Keratinocyte (primary cell): ENCODE results near the gene HCAR2. TPM values are rescaled to one million over a fixed set of nuclear protein-coding genes. Genes with fewer than 3 reads are reported as not detected.

Experiments used
- DNase-seq: peaks from one replicate; pipeline ENCODE4 v3.0.0-alpha.2; 2011; ENCODE audit warnings: low read depth, missing footprints, low spot score
- FAIRE-seq: peaks from 2 replicates; lab custom pipeline; 2011; peaks lifted over from hg19 to GRCh38; lab: Jason Lieb, UNC
- H2AFZ ChIP-seq: 2 replicates; pipeline ENCODE4 v1.6.0; 2012; ENCODE audit warnings: low read length, control low read depth, inconsistent platforms; ENCODE audit not compliant: control insufficient read depth
- H3K27ac ChIP-seq: 2 replicates; pipeline ENCODE4 v1.5.1; 2011; ENCODE audit warnings: low read length; ENCODE audit not compliant: control insufficient read depth, insufficient read depth
- H3K27me3 ChIP-seq: 3 replicates; pipeline ENCODE4 v1.6.0; 2011; ENCODE audit warnings: low read length; ENCODE audit not compliant: control insufficient read depth, insufficient read depth; ENCODE audit errors: extremely low read depth
- H3K36me3 ChIP-seq, 2 experiments: 2 replicates in 1 of 2; 3 replicates in 1 of 2; pipeline ENCODE4 v1.5.1; 2011; ENCODE audit warnings: low read length in 2 of 2, mild to moderate bottlenecking in 1 of 2; ENCODE audit not compliant: control insufficient read depth in 2 of 2, insufficient read depth in 2 of 2; ENCODE audit errors: extremely low read depth in 1 of 2
- H3K4me1 ChIP-seq: 3 replicates; pipeline ENCODE4 v1.5.1; 2011; ENCODE audit warnings: low read length; ENCODE audit not compliant: control insufficient read depth, insufficient read depth; ENCODE audit errors: extremely low read depth
- H3K4me2 ChIP-seq: 3 replicates; pipeline ENCODE4 v1.6.0; 2011; ENCODE audit warnings: low read depth, low read length; ENCODE audit not compliant: control insufficient read depth, insufficient read depth; ENCODE audit errors: extremely low read depth
- H3K4me3 ChIP-seq, 3 experiments: fragments of 200-600 bp in 1 of 3; sonication (generic) in 1 of 3; 2 replicates in 2 of 3; 3 replicates in 1 of 3; pipeline ENCODE4 v1.5.1; 2011 to 2016; ENCODE audit warnings: low read length in 3 of 3, mild to moderate bottlenecking in 3 of 3, control low read depth in 2 of 3, inconsistent platforms in 1 of 3, low read depth in 1 of 3, mixed read lengths in 1 of 3, mixed run types in 1 of 3, moderate library complexity in 1 of 3; ENCODE audit not compliant: control insufficient read depth in 2 of 3, insufficient read depth in 2 of 3; ENCODE audit errors: extremely low read depth in 1 of 3
- H3K79me2 ChIP-seq: 2 replicates; pipeline ENCODE4 v1.6.0; 2012; ENCODE audit warnings: low read length; ENCODE audit not compliant: control insufficient read depth, insufficient read depth
- H3K9ac ChIP-seq: 3 replicates; pipeline ENCODE4 v1.6.0; 2011; ENCODE audit warnings: low read length; ENCODE audit not compliant: control insufficient read depth, insufficient read depth; ENCODE audit errors: extremely low read depth
- H3K9me1 ChIP-seq: 3 replicates; pipeline ENCODE4 v1.6.0; 2011; ENCODE audit warnings: low read length; ENCODE audit not compliant: control insufficient read depth, insufficient read depth; ENCODE audit errors: extremely low read depth
- H3K9me3 ChIP-seq: 2 replicates; pipeline ENCODE4 v1.5.1; 2012; ENCODE audit warnings: low read depth, low read length; ENCODE audit not compliant: control insufficient read depth
- H4K20me1 ChIP-seq: 3 replicates; pipeline ENCODE4 v1.6.0; 2011; ENCODE audit warnings: low read length; ENCODE audit not compliant: control insufficient read depth, insufficient read depth; ENCODE audit errors: extremely low read depth
- EZH2 ChIP-seq: IDR thresholded peaks from one replicate; pipeline ENCODE4 v1.6.1; 2012; ENCODE audit warnings: inconsistent platforms, mild to moderate bottlenecking, low read length, moderate library complexity
- dilution Hi-C: fragments of 300-500 bp; cut with MboI; formaldehyde crosslinking; loops from one replicate; pipeline ENCODE4 v1.7.0; 2020; ENCODE audit warnings: low sequenced_read_pairs; ENCODE audit not compliant: extremely low pct_ligation_motif_present
- polyA plus RNA-seq, 5 experiments: library from polyadenylated mRNA; depleted of rRNA in 3 of 5; stranded (reverse) in 3 of 5; stranded (forward) in 1 of 5; unstranded in 1 of 5; fragments of >200 nt; gene quantifications; 1 replicate in 1 of 5; 2 replicates in 3 of 5; 3 replicates in 1 of 5; pipeline versions ENCODE4 v1.2.1 to v1.2.3, GENCODE V29; 2011 to 2012; ENCODE audit warnings: missing spikeins in 2 of 5, low read depth in 1 of 5, low replicate concordance in 1 of 5
- TF ChIP-seq, protein P1 (sequence below), 3 experiments: IDR thresholded peaks in 1 of 3; conservative IDR thresholded peaks in 1 of 3; optimal IDR thresholded peaks in 1 of 3; 2 replicates in 2 of 3; 3 replicates in 1 of 3; pipeline versions ENCODE3 to v1.5.1; 2011; ENCODE audit warnings: low read length in 3 of 3, mild to moderate bottlenecking in 3 of 3, moderate library complexity in 2 of 3, control low read depth in 1 of 3, inconsistent platforms in 1 of 3; ENCODE audit not compliant: insufficient read depth in 2 of 3; ENCODE audit errors: extremely low read depth in 1 of 3

HCAR2 gene
- polyA plus RNA-seq, 1 donor (not counting 4 experiments of a cell fraction or from before 2014, with no cell fraction given), result 18.3 TPM

DNA sequence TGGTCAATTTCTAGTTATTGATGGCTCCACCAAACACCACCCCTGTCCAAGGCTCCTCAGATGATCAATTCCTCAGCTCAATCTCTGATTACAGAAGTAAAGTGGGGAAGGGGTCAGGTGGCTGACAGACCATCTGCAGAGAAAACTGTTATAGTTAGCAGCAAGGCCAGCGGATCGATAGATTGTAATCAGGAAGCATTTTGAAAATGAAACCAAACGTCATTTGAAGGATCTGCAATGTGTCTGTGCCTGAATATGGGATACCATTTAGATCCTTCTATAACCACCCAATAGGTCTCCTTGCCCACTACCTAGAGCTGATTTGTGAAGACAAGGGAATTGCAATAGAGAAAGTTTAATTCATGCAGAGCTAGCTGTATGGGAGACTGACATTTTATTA is 11.6 kb downstream of the HCAR2 start:
- Histone ChIP-seq H3K4me2 (no peak overlapping the region), H3K4me1 (no peaks in the 10 kb centered on the region), H3K36me3 (no peaks in the 10 kb centered on the region), H3K79me2 (no peaks in the 10 kb centered on the region), H3K27me3 (no peaks in the 10 kb centered on the region), H3K9me3 (no peaks in the 10 kb centered on the region), H3K4me3 (no peak overlapping the region), H3K9ac (no peak overlapping the region), H4K20me1 (no peaks in the 10 kb centered on the region), H3K27ac (no peak overlapping the region), H3K9me1 (no peaks in the 10 kb centered on the region), H2AFZ (no peak overlapping the region)
- no peak for TF ChIP-seq EZH2
- TF ChIP-seq, protein P1, sequence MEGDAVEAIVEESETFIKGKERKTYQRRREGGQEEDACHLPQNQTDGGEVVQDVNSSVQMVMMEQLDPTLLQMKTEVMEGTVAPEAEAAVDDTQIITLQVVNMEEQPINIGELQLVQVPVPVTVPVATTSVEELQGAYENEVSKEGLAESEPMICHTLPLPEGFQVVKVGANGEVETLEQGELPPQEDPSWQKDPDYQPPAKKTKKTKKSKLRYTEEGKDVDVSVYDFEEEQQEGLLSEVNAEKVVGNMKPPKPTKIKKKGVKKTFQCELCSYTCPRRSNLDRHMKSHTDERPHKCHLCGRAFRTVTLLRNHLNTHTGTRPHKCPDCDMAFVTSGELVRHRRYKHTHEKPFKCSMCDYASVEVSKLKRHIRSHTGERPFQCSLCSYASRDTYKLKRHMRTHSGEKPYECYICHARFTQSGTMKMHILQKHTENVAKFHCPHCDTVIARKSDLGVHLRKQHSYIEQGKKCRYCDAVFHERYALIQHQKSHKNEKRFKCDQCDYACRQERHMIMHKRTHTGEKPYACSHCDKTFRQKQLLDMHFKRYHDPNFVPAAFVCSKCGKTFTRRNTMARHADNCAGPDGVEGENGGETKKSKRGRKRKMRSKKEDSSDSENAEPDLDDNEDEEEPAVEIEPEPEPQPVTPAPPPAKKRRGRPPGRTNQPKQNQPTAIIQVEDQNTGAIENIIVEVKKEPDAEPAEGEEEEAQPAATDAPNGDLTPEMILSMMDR (optimal IDR thresholded peaks at IDR 0.05 in 1 of 3, IDR thresholded peaks at IDR 0.05 in 1 of 3, conservative IDR thresholded peaks at IDR 0.05 in 1 of 3; ENCODE audit: extremely low read depth in 1 of 3, insufficient read depth in 2 of 3, low read length in 3 of 3), result no peak
- dilution Hi-C loops, result no loop called here
- DNase-seq, result no peak
- FAIRE-seq, result no peak

DNA sequence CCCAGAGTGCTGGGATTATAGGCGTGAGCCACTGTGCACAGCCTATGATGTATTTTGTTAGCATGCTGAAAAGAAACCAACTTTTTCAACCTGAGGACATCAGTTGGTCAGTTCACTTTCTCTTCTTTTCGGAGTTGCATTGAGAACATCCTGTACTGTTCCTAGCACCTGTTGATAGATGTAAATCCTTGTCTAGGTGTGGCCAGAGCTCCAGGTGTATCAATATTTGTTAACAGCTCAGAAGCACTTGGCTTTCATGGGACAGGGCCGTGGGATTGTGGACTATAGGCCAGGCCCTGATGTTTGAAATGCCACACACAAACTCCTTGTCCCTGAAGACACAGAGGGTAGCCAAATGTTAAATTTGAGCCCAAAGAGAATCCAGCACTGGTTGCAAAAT is 14.9 kb downstream of the HCAR2 start:
- Histone ChIP-seq H3K4me2 (no peak overlapping the region), H3K27ac (no peak overlapping the region), H3K79me2 (no peaks in the 10 kb centered on the region), H3K4me3 (no peak overlapping the region), H3K9me1 (no peaks in the 10 kb centered on the region), H3K27me3 (no peaks in the 10 kb centered on the region), H3K4me1 (no peaks in the 10 kb centered on the region), H3K9me3 (no peaks in the 10 kb centered on the region), H2AFZ (no peak overlapping the region), H3K9ac (no peak overlapping the region), H4K20me1 (no peaks in the 10 kb centered on the region), H3K36me3 (no peaks in the 10 kb centered on the region)
- dilution Hi-C loops, result no loop called here
- FAIRE-seq (no peak), DNase-seq (no peak)
- no peak for TF ChIP-seq EZH2
- TF ChIP-seq, protein P1 (optimal IDR thresholded peaks at IDR 0.05 in 1 of 3, IDR thresholded peaks at IDR 0.05 in 1 of 3, conservative IDR thresholded peaks at IDR 0.05 in 1 of 3; ENCODE audit: extremely low read depth in 1 of 3, insufficient read depth in 2 of 3, low read length in 3 of 3), result no peak
